GM21526 (cell line): ENCODE results near the gene GATM.
A peak's percentile ranks its signal among the peaks of the same experiment; 100 is the strongest.
"Not testable (repeated sequence)": the region's sequence is repeated elsewhere in the genome, so short reads cannot be mapped to it uniquely, and the experiment has no call there.

Experiments used
- ATAC-seq: cut with Tn5 transposase; IDR thresholded peaks from one replicate; pipeline ENCODE4 v1.9.1; 2021; ENCODE audit warnings: moderate library complexity; ENCODE audit not compliant: unreplicated experiment, low FRiP score

GATM gene

GRCh38 chr15:45391746-45392583, 13.6 kb upstream of the GATM start:
- peak; percentile 90 for ATAC-seq

- no peak for ATAC-seq
These were observed 11.0 kb upstream of the GATM start for GRCh38 chr15:45389351-45389750.

GRCh38 chr15:45387380-45388007, 9.2 kb upstream of the GATM start:
- no peak for ATAC-seq

GRCh38 chr15:45386974-45387373, 8.6 kb upstream of the GATM start:
- no peak for ATAC-seq

- no peak for ATAC-seq
These were observed 8.1 kb upstream of the GATM start for GRCh38 chr15:45386420-45386819.

GRCh38 chr15:45385590-45385989, 7.2 kb upstream of the GATM start:
- no peak for ATAC-seq

- no peak for ATAC-seq
These were observed 6.4 kb upstream of the GATM start for GRCh38 chr15:45384700-45385099.

- ATAC-seq, result no peak
These were observed 544 bp upstream of the GATM start for GRCh38 chr15:45378913-45379262.

GRCh38 chr15:45377609-45378148, 665 bp downstream of the GATM start:
- ATAC-seq, result peak; percentile 24

- no peak for ATAC-seq
These were observed 1.3 kb downstream of the GATM start for GRCh38 chr15:45376967-45377608.

- ATAC-seq, result no peak
These were observed 1.9 kb downstream of the GATM start for GRCh38 chr15:45376300-45376928.

GRCh38 chr15:45375836-45376235, 2.5 kb downstream of the GATM start:
- no peak for ATAC-seq

- ATAC-seq, result no peak
These were observed 4.4 kb downstream of the GATM start for GRCh38 chr15:45373976-45374375.

- no peak for ATAC-seq
These were observed 6.0 kb downstream of the GATM start for GRCh38 chr15:45372041-45372995.

GRCh38 chr15:45371546-45371945, 6.8 kb downstream of the GATM start:
- ATAC-seq, result no peak

- not testable (repeated sequence) for ATAC-seq
These were observed 8.3 kb downstream of the GATM start for GRCh38 chr15:45370042-45370441.

GRCh38 chr15:45367222-45367621, 11.1 kb downstream of the GATM start:
- ATAC-seq, result not testable (repeated sequence)

GRCh38 chr15:45364271-45364670, 14.1 kb downstream of the GATM start:
- ATAC-seq, result no peak

GRCh38 chr15:45363801-45364200, 14.5 kb downstream of the GATM start:
- ATAC-seq, result no peak

- ATAC-seq, result no peak
These were observed 15.0 kb downstream of the GATM start for GRCh38 chr15:45363334-45363733.
